A549 (cell line): ENCODE data around the gene FAR2. TPM values are rescaled to one million over a fixed set of nuclear protein-coding genes. Genes with fewer than 3 reads are reported as not detected.

Experiments
- ATAC-seq, 2 experiments: fragments of 200-7000 bp in 1 of 2; fragments of >200 bp in 1 of 2; cut with Nextera tagmentation in 1 of 2; cut with Tn5 transposase in 1 of 2; 3 replicates each; pipeline versions ENCODE4 v1.8.0 to v1.9.1; 2018 to 2020; ENCODE audit warnings: mild to moderate bottlenecking in 1 of 2, moderate library complexity in 1 of 2
- CTCF ChIA-PET: fragments of 300-600 bp; sonication (Branson Sonifier 250); formaldehyde crosslinking; extraction: SDS; loops from one replicate; lab custom pipeline; 2021; ENCODE audit warnings: antibody characterized with exemption, inconsistent platforms; lab: Yijun Ruan, JAX
- POLR2A ChIA-PET: fragments of 350-600 bp; formaldehyde crosslinking; extraction: SDS; loops from one replicate; lab custom pipeline; 2021; ENCODE audit warnings: antibody characterized with exemption, inconsistent platforms; lab: Yijun Ruan, JAX
- DNase-seq, 2 experiments: peaks; one replicate each; pipeline versions ENCODE4 v3.0.0 to v3.0.0-alpha.2; 2011 to 2016; ENCODE audit warnings: low read depth in 1 of 2, low spot score in 1 of 2
- FAIRE-seq: peaks from 2 replicates; lab custom pipeline; 2011; peaks lifted over from hg19 to GRCh38; lab: Jason Lieb, UNC
- H3K27ac ChIP-seq, 2 experiments: fragments of >200 bp; sonication (Bioruptor Twin); formaldehyde crosslinking; 3 replicates each; pipeline ENCODE4 v1.5.1; 2016 to 2017
- H3K4me1 ChIP-seq: fragments of >200 bp; sonication (Bioruptor Twin); formaldehyde crosslinking; 3 replicates; pipeline ENCODE4 v1.6.1; 2016
- H3K4me2 ChIP-seq: fragments of >200 bp; sonication (Bioruptor Twin); formaldehyde crosslinking; 3 replicates; pipeline ENCODE4 v1.6.1; 2016
- H3K4me3 ChIP-seq: fragments of >200 bp; sonication (Bioruptor Twin); formaldehyde crosslinking; 3 replicates; pipeline ENCODE4 v1.5.1; 2016
- H3K9me3 ChIP-seq: fragments of >200 bp; sonication (Bioruptor Twin); formaldehyde crosslinking; 3 replicates; pipeline ENCODE4 v1.6.1; 2016
- ATOH8 ChIP-seq: fragments of 250-450 bp; sonication (Bioruptor Pico); IDR thresholded peaks from 2 replicates; pipeline ENCODE4 v1.5.0; 2020; ENCODE audit warnings: low read depth, mild to moderate bottlenecking, moderate library complexity
- CEBPB ChIP-seq, 2 experiments: fragments of >200 bp in 1 of 2; sonication (Bioruptor Twin) in 1 of 2; formaldehyde crosslinking in 1 of 2; IDR thresholded peaks; 2 replicates each; pipeline ENCODE4 v1.6.1; 2012 to 2016
- CHD2 ChIP-seq: fragments of 150-350 bp; IDR thresholded peaks from 2 replicates; pipeline ENCODE4 v1.6.1; 2014; ENCODE audit warnings: low read length; ENCODE audit not compliant: partially characterized antibody
- EHF ChIP-seq: fragments of 250-450 bp; sonication (Bioruptor Pico); IDR thresholded peaks from 2 replicates; pipeline ENCODE4 v1.5.0; 2020; ENCODE audit warnings: mild to moderate bottlenecking
- ELK1 ChIP-seq: fragments of 150-350 bp; IDR thresholded peaks from 2 replicates; pipeline ENCODE4 v1.6.1; 2014; ENCODE audit warnings: low read depth, mild to moderate bottlenecking, low read length
- ESRRA ChIP-seq: fragments of 150-350 bp; IDR thresholded peaks from 2 replicates; pipeline ENCODE4 v1.6.1; 2014; ENCODE audit warnings: mild to moderate bottlenecking, low read length, borderline replicate concordance
- FOSL2 ChIP-seq, 2 experiments: fragments of 450-650 bp in 1 of 2; fragments of >200 bp in 1 of 2; sonication (Bioruptor Twin) in 1 of 2; formaldehyde crosslinking; IDR thresholded peaks; 2 replicates each; pipeline versions ENCODE4 v1.5.0 to v1.6.1; 2016 to 2020; ENCODE audit warnings: mild to moderate bottlenecking in 1 of 2, moderate library complexity in 1 of 2
- FOXS1 ChIP-seq: fragments of 250-450 bp; sonication (Bioruptor Pico); IDR thresholded peaks from 2 replicates; pipeline ENCODE4 v1.5.0; 2020; ENCODE audit warnings: mild to moderate bottlenecking, moderate library complexity
- GATA3 ChIP-seq: IDR thresholded peaks from 2 replicates; pipeline ENCODE4 v1.6.1; 2012; ENCODE audit warnings: borderline replicate concordance
- HOXB5 ChIP-seq: fragments of 250-450 bp; sonication (Bioruptor Pico); IDR thresholded peaks from 2 replicates; pipeline ENCODE4 v1.5.0; 2020; ENCODE audit warnings: mild to moderate bottlenecking, moderate library complexity
- NR3C1 ChIP-seq: fragments of >200 bp; sonication (Bioruptor Twin); formaldehyde crosslinking; IDR thresholded peaks from 3 replicates; pipeline ENCODE4 v1.6.1; 2017
- PHF8 ChIP-seq: fragments of 200-600 bp; sonication (generic); IDR thresholded peaks from 2 replicates; pipeline ENCODE4 v1.6.1; 2016; ENCODE audit warnings: low read depth, mild to moderate bottlenecking, antibody characterized with exemption, moderate library complexity, borderline replicate concordance
- RCOR1 ChIP-seq: fragments of 150-350 bp; IDR thresholded peaks from 2 replicates; pipeline ENCODE4 v1.6.1; 2014; ENCODE audit warnings: antibody characterized with exemption, low read length, low read depth
- REST ChIP-seq: fragments of 200-600 bp; sonication (generic); IDR thresholded peaks from 2 replicates; pipeline ENCODE4 v1.6.1; 2016; ENCODE audit warnings: antibody characterized with exemption, mild to moderate bottlenecking, moderate library complexity
- SREBF2 ChIP-seq: fragments of 450-650 bp; IDR thresholded peaks from 2 replicates; pipeline ENCODE4 v1.6.1; 2014; ENCODE audit warnings: mild to moderate bottlenecking, moderate library complexity
- whole genome bisulfite sequencing: methylation state at CpG from one replicate; pipeline ENCODE4 v1.1.6; 2017; ENCODE audit errors: missing lambda C conversion rate; 5-methylcytosine and 5-hydroxymethylcytosine counted together
- polyA plus RNA-seq, 4 experiments: library from polyadenylated mRNA; depleted of rRNA in 3 of 4; stranded (reverse); fragments of >200 nt; fragmentation: RNase III in 1 of 4; extraction: RNeasy Plus Mini Kit Qiagen cat#74134 plus additional on column Dnase treatment in 1 of 4; gene quantifications; 2 replicates in 3 of 4; 3 replicates in 1 of 4; pipeline ENCODE4 v1.2.3, GENCODE V29; 2011 to 2017
- TF ChIP-seq, protein P1 (sequence below): fragments of >200 bp; sonication (Bioruptor Twin); formaldehyde crosslinking; IDR thresholded peaks from 2 replicates; pipeline ENCODE4 v1.6.1; 2016
- TF ChIP-seq, protein P2 (sequence below): fragments of 450-650 bp; IDR thresholded peaks from 2 replicates; pipeline ENCODE4 v1.6.1; 2014; ENCODE audit warnings: antibody characterized with exemption
- TF ChIP-seq, protein P3 (sequence below): IDR thresholded peaks from 2 replicates; pipeline ENCODE4 v1.6.1; 2012

FAR2 gene
- polyA plus RNA-seq, 2 of the 4 experiments (the other 2 are of a cell fraction), result 0.06 TPM; not detected in 1

DNA sequence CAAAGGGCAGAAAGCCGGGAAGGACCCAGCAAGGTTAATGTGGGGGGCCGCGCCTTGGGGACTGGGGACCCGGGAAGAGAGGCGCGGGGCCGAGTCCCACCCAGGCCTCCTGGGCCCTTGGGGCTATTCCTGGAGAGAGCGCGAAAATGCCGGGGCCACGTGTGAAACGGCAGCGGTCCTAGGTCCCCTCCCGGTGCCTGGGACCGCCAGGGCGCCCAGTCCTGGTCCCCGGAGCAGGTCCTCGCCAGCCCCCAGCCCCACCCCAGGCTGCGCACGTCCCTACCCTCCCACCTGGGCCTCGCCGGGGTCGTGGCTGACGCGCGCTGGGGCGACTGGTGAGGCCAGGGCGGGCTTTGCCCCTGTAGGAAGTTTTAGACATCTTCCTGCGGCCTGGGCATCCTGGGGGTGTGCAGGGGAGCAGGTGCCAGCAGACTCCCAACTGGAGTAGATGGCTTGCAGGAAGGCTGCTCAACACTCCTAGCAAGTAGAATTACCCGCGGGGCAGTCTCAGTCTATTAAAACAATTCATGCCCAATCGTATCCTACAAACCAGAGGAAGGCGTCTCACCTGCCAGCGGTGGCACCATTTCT lies 708 bp downstream of the FAR2 start:
- CTCF ChIA-PET, result no interaction called here
- no peak for DNase-seq
- no peak; a peak in 1 of 6 replicates for ATAC-seq

GRCh38 chr12:29150462-29150861 lies 1.4 kb downstream of the FAR2 start:
- H3K4me2 ChIP-seq, result no peak overlapping the region
- no peak overlapping the region for H3K4me3 ChIP-seq
- no peak for ATAC-seq
- DNase-seq, result no peak
- no peak overlapping the region for H3K27ac ChIP-seq
- TF ChIP-seq, protein P1, sequence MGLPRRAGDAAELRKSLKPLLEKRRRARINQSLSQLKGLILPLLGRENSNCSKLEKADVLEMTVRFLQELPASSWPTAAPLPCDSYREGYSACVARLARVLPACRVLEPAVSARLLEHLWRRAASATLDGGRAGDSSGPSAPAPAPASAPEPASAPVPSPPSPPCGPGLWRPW, result no peak
- TF ChIP-seq CHD2 (no peak), ESRRA (no peak), SREBF2 (no peak)
- peaks cover 6% of the 10 kb centered on the region; the same call in 2 of the 3 replicates for H3K4me1 ChIP-seq
- 75% methylated on average over 7 of the region's 7 CpGs for WGBS
- POLR2A ChIA-PET, result no interaction called here
- FAIRE-seq, result no peak
- CTCF ChIA-PET, result no interaction called here
- H3K9me3 ChIP-seq, result no peaks in the 10 kb centered on the region

More for the DNA sequence above, 708 bp downstream of the FAR2 start:
- no peak for FAIRE-seq
- Histone ChIP-seq H3K4me3 (peak overlapping the region; percentile 53), H3K4me1 (peaks cover 6% of the 10 kb centered on the region; the same call in 2 of the 3 replicates), H3K9me3 (no peaks in the 10 kb centered on the region), H3K4me2 (peak overlapping the region; percentile 95), H3K27ac (no peak overlapping the region)
- POLR2A ChIA-PET, result no interaction called here
- WGBS, result 49% methylated on average over 16 of the region's 34 CpGs
- TF ChIP-seq, protein P2, sequence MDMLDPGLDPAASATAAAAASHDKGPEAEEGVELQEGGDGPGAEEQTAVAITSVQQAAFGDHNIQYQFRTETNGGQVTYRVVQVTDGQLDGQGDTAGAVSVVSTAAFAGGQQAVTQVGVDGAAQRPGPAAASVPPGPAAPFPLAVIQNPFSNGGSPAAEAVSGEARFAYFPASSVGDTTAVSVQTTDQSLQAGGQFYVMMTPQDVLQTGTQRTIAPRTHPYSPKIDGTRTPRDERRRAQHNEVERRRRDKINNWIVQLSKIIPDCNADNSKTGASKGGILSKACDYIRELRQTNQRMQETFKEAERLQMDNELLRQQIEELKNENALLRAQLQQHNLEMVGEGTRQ, result no peak
- TF ChIP-seq FOSL2 (IDR thresholded peaks at IDR 0.05), result no peak
- no peak for TF ChIP-seq FOSL2 (CRISPR knock-in tag; IDR thresholded peaks at IDR 0.05)
- TF ChIP-seq ATOH8 (CRISPR knock-in tag), result no peak
- no peak for TF ChIP-seq EHF (CRISPR knock-in tag)
- no peak for TF ChIP-seq FOXS1 (CRISPR knock-in tag)
- TF ChIP-seq HOXB5 (CRISPR knock-in tag), result no peak
- TF ChIP-seq, protein P1, result no peak
- no peak for TF ChIP-seq RCOR1
- no peak for TF ChIP-seq NR3C1
- TF ChIP-seq, protein P3, sequence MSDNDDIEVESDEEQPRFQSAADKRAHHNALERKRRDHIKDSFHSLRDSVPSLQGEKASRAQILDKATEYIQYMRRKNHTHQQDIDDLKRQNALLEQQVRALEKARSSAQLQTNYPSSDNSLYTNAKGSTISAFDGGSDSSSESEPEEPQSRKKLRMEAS, result no peak
- TF ChIP-seq ELK1, result no peak
- no peak for TF ChIP-seq GATA3
- TF ChIP-seq CEBPB (IDR thresholded peaks at IDR 0.05), result no peak
- TF ChIP-seq REST, result no peak
- TF ChIP-seq PHF8, result no peak
- TF ChIP-seq, all 56 proteins: peak for 0
